Ureter (tissue), 1 donor: ENCODE results near the gene PLK1. TPM values are rescaled to one million over a fixed set of nuclear protein-coding genes. Genes with fewer than 3 reads are reported as not detected.
"Not testable (repeated sequence)": the region's sequence is repeated elsewhere in the genome, so short reads cannot be mapped to it uniquely, and the experiment has no call there.

Source experiments
- DNase-seq: peaks from one replicate; pipeline ENCODE4 v3.0.0-alpha.2; 2020; ENCODE audit warnings: low spot score
- total RNA-seq: library from RNA; stranded (reverse); gene quantifications from one replicate; pipeline ENCODE4 v1.2.4, GENCODE V29; 2023
- donor health status: DM: yes; HTN: yes; CAD: no.

PLK1 gene
- 2.1 TPM for total RNA-seq

GRCh38 chr16:23678430-23679273, at the start of gene PLK1:
TSS of gene PLK1 (plus strand) at chr16:23678889. CDS start at chr16:23678933, 44 bp downstream.
- DNase-seq, result peak; percentile 77

- no peak for DNase-seq
Measured at GRCh38 chr16:23629516-23629915, 49.2 kb upstream of the PLK1 start.

GRCh38 chr16:23631874-23632273, 46.8 kb upstream of the PLK1 start:
- DNase-seq, result not testable (repeated sequence)

DNA sequence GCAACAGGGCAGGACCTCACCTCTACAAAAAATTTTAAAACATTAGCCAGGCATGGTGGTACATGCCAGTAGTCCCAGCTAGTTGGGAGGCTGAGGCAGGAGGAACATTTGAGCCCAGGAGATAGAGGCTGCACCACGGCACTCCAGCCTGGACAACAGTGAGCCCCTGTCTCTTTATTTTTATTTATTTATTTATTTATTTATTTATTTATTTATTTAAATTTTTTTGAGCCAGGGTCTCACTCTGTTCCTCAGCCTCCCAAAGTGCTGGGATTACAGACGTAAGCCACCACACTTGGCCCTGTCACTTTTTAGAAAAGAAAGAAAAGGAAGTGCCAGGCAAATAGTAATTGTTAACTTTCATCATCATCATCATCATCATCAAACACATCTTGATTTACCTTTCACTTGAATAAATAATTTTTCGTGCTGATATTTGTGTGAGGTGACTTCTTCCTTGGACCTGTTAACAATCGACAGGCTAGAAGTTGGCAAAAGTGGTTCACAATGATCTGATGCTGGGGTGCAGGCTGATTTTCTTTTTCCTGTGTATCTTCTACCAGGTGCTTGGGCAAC, 44.1 kb upstream of the PLK1 start:
- DNase-seq, result no peak

DNA sequence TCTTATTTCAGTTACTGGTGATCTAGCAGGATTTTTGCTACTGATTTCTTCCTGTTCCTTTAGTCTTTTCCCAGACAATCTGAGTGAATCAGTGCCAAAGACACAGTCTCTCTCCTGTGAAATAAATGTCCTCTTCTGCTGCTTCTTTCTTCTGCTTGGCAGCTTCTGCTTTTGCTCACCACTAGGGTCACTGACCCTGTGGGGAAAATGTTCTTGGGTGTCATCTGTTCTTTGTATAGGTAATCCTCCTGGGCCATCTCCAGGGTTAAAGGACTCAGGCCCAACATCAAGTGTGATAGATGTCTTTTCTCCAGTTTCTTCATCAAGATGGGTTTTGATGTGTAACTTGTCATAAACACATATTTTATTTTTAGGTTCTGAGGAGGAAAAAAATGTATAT, 42.7 kb upstream of the PLK1 start:
- DNase-seq, result no peak

- DNase-seq, result no peak
Measured at GRCh38 chr16:23640615-23640930, 38.1 kb upstream of the PLK1 start.

DNA sequence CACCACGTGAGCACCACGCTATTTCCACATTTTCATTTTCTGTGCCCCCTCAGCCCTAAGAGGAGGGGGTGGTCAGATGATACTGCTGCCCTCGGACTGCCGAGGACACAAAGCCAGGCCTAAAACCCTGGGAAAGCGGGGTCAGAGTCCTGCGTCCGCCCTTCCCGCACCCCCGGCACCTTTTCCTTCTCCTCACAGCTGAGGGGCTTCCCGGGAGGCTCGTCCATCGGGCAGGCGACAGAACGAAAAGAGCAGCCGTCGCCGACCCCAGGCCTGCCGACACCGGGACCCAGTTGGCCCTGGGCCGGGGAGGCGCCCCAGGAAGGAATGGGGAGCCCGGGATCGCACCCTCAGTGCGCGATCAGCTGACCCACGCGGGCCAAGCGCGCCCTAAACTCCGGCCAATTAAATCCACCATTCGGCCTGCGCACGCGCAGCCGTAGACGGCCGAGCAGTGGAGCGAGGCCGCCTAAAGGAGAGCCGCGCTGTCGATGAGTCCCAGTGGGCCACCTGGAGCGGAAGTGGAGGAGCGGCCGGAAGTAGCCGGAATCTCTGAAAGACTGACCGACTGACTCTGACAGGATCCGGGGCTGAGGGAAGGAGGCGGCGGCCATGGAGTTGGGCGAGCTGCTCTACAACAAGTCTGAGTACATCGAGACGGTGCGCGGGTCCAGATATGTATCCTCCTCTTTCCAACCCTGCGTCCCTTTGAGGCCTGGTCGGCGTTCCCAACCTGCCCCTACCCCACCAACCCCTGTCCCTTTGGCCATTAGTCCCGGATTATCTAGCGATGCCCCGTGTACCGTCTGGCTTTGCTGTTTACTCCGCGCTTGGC, 37.5 kb upstream of the PLK1 start, which contains the start of the genes DCTN5 and PALB2:
DCTN5 (plus strand) TSS at position 536 of the 835 bp plus-strand sequence; CDS start at position 613, 77 bp downstream.
PALB2 (minus strand) TSS at position 380 of the 835 bp plus-strand sequence; CDS start at position 227, 153 bp downstream.
- peak; percentile 92 for DNase-seq

- no peak for DNase-seq
Measured at GRCh38 chr16:23642246-23642774, 36.4 kb upstream of the PLK1 start.

DNA sequence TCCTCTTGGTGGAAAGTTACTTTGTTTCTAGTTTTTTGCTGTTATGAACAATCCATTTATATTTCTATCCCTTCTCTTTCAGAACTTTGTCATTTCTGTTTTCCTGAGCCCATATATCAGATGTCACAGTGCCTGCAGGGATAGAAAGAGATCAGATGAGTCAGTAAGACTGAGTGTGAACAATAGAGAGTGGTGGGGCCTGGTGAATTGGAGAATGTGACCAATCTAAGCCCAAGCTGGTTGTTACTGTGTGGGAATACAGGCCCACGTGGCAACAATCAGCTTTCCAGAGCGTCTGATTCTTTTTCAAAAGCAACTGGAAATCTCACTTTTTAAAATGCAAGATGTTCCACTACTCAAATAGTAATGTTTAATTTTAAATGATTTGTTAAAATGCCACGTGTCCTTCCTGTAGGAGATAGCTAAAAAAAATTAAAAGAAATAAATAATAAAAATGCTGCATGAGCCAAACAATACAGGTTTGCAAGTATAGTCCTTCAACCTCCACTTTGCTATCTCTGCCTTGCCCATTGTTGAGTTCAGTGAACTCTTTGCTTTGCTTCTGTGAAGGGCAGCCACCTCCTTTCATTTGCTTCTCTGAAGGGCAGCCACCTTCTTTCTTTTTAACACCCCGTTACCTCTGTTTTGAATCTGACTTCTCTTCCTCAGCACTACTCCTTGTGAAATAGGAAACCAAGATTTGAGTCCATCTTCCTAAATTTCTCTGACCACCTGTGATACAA, 27.8 kb upstream of the PLK1 start:
- no peak for DNase-seq

DNA sequence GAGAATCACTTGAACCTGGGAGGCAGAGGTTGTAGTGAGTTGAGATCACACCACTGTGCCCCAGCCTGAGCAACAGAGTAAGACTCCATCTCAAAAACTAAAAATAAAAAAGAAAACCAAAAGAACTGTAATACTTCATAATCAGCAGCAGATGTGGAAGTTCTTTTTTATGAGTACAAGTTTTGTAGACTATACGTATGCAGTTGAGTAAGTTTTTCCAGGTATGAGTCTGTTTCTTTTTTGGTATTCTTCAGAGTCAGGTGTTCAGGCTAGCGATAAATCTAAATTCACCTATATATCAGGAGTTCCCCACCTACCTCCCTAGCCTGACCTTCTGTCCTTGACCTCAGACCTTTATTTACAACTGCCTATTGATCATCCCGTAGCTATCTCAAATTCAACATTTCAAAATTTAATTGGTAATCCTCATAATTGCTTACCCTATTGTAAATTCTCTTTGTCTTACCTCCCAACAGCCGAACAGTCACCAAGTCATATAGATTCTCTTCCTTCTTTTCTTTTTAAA, 26.7 kb upstream of the PLK1 start:
- DNase-seq, result no peak

DNA sequence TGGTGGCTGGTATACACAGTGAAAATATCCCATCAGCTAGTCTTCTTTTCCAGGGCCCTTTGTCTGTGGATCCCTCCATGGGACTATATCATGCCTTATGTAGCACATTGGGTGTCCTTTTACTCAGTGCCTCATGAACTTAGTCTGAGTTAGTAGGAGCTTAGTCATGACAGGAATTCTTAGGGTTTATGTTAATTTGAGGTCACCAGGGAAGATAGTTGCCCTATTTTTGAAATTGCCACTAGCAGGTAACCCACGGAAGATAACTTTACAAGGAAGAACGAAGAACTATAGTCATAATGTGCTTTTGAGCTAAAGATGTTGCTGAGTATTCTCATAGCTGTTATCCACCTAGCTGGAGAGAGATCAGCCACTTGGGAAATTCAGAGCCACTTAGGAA, 14.8 kb upstream of the PLK1 start:
- DNase-seq, result no peak

DNA sequence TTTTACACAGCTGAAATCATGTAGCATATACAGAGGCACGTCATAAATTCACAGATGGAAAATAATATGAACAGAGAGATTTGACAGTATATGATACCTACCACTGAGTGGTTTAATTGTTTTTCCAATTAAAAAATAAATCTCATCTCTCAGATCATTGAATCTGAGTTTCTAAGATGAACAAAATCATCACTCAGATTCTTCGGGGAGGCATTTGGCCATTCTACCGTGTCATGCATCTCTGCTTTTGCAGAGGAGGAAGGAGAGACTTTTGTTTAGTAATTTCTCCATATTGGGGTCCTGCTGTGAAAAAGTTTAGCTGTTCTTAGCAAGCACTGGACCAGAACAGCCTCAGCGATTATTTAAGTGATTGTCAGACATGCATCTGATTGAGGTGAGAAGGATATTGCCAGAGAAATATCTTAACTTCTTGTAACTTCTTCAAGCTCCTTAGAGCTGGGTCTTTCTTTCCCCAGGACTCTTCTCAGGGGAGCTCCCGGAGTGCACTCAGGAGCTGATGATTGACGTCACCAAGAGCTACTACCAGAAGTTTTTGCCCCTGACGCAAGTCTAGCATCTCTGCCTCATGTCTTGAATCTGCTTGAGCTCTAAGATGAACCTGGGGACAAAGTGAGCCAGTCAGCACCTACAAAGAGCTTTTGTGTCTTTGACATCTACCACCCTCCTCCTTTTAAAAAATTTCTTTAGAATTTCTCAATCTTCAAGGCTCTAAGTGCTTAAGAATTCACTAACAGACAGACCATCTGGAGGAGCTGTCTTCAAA, 11.9 kb upstream of the PLK1 start:
- DNase-seq, result no peak

GRCh38 chr16:23667355-23667659, 11.4 kb upstream of the PLK1 start:
- no peak for DNase-seq

DNA sequence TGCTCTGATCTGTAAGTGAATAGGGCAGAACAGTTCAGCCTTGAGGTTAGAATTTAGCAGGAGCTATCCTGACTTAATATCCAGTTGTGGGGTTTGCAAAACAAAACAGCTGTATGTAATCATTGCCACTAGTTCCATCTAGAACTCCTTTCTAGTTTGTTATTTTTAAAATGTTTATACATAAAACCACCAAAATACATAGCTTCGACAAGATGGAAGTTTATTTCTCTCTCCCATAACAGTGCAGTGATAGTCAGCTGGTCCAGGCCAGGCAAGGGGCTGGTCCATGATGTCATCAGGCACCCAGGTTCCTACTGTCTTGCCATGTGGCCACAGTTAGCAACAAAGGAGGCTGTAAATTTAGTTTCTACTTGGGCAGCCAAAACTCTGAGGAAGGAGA, 10.5 kb upstream of the PLK1 start:
- DNase-seq, result no peak

GRCh38 chr16:23668873-23669272, 9.8 kb upstream of the PLK1 start:
- no peak for DNase-seq

DNA sequence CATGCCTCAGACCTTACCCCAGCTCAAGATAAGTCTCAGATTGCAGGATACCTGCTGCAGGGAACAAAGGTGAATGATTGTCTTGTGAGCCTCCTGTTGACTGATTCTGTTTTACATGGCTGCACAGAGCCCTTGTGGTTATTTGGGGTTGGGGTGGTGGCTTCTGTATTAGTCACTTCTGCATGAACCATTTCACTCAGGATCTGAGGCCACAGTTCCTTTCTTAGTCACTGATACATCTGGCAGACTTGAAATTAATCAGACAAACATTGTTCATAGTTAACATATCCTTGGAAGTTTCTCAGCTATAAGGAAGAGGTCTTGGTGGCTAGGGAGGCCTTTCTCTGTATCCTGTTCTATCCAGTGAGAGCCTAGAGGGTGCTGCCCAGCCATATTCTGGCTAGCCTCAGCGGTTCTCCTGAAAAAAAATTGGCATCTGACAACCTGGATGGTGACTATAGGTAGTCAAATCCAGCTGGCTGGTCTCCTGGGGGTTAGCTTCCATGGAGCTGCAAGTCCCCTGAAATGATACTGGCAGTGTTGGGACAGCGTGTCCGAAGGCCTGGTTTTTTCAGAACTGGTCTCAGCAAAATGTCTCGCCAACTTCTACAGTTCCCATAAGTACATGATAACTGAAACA, 8.4 kb upstream of the PLK1 start:
- no peak for DNase-seq

DNA sequence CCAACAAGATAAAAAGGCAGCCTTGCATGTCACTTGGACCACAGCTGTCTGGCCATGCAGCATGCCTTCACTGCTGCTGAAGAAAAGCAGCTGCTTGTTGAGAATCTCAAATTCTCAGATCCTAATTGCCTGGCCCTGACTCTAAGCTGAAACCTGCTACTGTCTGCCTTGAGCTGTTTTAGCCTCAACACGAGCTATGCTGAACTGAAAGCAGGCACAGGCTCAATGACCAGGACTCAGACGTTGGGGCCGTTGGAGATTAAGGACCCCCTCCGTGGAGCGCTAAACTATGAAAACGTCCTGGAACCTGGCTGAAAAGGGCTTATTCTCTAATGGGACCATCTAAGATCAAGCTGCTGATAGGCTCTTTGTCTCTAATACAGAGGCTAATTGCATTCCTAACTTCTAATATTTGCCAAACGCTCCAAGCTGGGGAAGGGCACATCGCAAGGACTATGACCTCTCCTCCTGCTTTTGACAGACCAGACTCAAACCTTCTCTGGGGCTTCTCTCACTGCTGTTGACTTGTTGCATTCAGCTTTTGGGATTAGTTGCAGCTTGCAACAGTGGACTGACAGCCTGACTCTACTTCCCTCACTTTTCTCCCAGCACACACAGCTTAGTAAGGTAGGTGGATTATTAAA, 4.6 kb upstream of the PLK1 start:
- no peak for DNase-seq

- no peak for DNase-seq
Measured at GRCh38 chr16:23676924-23677480, 1.7 kb upstream of the PLK1 start.

- no peak for DNase-seq
Measured at GRCh38 chr16:23679274-23679985, 741 bp downstream of the PLK1 start.
